Ramos (cell line): ENCODE data around the gene MRPL54.

Experiments used
- in situ Hi-C: fragments of 300-500 bp; cut with MboI; formaldehyde crosslinking; loops from one replicate; pipeline ENCODE4 v1.14.3; 2022; ENCODE audit warnings: low sequenced_read_pairs; ENCODE audit not compliant: unreplicated experiment

Gene MRPL54

DNA sequence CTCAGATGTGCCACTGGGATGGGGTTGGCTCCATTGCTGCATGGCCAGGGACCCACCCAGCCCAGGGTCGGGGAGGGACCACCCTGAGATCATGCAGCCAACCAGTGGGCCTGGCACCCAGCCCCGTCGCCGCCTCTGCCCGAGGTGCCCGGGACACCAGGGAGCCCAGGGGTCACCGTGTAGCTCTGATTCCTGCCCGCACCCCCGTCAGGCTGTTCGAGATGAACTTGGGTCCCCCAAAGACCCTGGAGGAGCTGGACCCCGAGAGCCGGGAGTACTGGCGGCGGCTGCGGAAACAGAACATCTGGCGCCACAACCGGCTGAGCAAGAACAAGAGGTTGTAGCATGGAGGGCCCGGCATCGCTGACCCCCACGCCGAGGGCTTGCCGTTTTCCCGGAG lies 4.6 kb downstream of the MRPL54 start:
- in situ Hi-C loops: no loop called here

DNA sequence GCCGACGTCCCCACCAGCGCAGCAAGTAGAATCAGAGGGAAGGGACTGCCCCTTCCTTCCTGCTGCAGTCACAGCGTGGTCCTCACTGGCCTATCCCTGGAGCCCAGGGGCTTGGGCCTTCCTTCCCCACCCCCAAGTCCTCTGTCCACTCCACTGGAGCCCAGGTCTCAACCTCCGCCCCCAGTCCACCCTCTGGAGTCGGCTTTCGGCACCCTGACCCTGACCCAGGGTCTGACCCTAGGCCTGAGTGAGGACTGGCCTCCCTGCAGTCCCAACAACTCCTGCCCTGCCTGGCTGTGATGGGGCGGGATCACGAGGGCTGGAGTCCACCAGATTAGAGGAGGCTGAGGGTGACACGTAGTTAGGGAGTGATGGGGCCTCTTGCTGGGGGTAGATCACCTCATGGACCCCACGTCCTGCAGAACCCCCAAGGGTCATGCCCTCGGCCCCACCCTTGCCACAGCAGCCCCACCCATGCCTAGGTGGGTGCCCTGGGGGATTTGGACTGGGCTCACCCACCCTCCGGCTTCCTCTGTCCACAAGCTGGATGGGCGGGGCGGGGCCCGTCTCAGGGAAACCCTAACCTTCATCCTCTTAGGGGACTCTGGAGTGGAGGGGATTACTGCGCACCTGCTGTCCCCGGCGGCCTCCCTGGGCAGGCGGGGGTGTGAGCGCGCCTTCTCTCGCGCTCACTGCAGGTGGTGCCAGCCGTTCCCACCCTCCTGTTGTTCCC lies 5.7 kb downstream of the MRPL54 start:
- in situ Hi-C loops: no loop called here

DNA sequence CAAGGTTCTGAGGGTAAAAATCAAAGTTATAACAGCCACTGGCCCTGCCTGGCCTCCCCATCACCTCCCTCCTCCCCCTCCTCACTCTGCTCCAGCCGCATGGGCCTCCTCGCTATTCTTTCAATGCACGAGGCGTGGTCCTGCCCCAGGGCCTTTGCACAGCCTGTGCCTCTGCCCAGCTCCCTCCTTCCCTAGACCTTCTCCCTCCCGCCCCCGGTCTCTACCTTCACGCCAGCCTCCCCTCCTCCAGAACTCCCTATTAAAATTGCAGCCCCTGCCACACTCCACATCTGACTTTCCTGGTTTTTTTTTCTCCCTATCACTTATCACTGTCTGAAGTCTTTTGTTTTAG lies 6.2 kb downstream of the MRPL54 start:
- in situ Hi-C loops: no loop called here

DNA sequence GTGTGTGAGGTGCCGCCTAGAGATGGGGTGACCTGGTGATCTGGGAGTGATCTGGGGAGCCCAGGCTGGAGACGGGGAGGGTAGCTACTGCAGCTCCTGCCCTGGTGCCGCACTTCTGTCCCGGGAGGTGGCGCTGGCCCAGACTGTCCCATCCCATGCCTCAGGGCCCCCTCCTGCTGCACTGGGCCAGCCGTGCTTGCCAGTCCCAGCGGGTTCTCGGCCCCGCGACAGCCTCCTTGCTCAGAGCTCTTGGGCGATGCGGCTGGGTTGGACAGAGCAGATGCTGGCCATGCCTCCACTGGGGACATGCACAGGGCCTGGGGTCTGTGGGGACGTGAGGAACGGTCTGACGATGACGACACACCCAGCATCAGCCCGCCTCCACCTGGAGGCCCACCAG lies 7.0 kb downstream of the MRPL54 start:
- in situ Hi-C loops: no loop called here

GRCh38 chr19:3770136-3770999 lies 7.9 kb downstream of the MRPL54 start:
- in situ Hi-C loops: no loop called here

GRCh38 chr19:3771000-3771905 lies 8.8 kb downstream of the MRPL54 start:
- in situ Hi-C loops: no loop called here

- in situ Hi-C loops: no loop called here
Measured at GRCh38 chr19:3771906-3772455, 9.5 kb downstream of the MRPL54 start, which contains the start of gene RAX2. Gene RAX2 (minus strand): TSS chr19:3772228. CDS start chr19:3771742, 486 bp downstream.

DNA sequence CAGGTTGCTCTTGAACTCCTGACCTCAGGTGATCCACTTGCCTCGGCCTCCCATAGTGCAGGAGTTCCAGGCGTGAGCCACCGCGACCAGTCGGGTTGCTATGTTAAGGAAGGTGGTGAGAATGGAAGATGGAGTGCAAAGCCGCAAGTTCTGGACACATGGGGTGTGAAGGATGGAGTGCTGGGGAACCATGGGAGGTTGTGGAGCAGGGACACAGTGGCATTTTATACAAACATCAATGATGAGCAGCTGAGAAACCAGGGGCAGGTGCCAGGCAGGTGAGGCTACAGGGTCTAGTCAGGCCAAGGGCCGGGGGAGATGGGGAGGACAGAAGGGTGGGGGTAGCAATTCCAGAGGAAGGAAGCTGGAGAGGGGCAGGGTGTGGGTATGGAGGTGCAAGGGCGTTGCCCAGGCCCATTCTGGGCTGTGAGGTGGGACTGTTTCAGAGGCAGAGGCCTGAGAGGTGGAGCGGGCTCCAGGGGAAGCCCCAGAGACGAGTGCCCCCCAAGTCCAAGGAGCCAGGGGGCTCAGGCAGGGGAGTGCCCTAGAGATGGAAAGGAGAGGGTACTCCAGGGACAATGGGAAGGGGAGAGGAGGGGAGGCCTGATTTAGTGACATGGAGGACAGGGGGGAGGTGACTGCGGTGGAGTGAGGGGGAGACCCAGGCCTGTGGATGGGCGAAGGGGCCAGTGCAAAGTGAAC lies 11.5 kb downstream of the MRPL54 start:
- in situ Hi-C loops: no loop called here

GRCh38 chr19:3774621-3775373 lies 12.3 kb downstream of the MRPL54 start:
- in situ Hi-C loops: no loop called here

GRCh38 chr19:3775374-3775711 lies 12.9 kb downstream of the MRPL54 start:
- in situ Hi-C loops: no loop called here

- in situ Hi-C loops: no loop called here
Measured at GRCh38 chr19:3775831-3776230, 13.3 kb downstream of the MRPL54 start.

DNA sequence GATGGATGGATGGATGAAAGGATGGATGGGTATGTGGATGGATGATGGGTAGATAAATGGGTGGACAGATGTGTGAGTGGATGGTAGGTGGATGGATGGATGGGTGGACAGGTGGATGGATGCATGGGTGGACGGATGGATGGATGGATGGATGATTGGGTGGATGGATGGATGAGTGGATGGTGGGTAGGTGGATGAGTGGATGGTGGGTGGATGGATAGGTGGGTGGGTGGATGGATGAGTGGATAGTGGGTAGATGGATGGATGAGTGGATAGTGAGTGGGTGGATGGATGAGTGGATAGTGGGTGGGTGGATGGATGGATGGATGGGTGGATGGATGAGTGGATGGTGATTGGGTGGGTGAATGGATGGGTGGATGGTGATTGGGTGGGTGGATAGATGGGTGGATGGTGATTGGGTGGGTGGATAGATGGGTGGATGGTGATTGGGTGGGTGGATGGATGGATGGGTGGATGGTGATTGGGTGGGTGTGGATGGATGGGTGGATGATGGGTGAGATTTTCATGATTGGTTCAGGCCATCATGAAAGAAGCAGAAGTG lies 14.1 kb downstream of the MRPL54 start:
- in situ Hi-C loops: no loop called here

DNA sequence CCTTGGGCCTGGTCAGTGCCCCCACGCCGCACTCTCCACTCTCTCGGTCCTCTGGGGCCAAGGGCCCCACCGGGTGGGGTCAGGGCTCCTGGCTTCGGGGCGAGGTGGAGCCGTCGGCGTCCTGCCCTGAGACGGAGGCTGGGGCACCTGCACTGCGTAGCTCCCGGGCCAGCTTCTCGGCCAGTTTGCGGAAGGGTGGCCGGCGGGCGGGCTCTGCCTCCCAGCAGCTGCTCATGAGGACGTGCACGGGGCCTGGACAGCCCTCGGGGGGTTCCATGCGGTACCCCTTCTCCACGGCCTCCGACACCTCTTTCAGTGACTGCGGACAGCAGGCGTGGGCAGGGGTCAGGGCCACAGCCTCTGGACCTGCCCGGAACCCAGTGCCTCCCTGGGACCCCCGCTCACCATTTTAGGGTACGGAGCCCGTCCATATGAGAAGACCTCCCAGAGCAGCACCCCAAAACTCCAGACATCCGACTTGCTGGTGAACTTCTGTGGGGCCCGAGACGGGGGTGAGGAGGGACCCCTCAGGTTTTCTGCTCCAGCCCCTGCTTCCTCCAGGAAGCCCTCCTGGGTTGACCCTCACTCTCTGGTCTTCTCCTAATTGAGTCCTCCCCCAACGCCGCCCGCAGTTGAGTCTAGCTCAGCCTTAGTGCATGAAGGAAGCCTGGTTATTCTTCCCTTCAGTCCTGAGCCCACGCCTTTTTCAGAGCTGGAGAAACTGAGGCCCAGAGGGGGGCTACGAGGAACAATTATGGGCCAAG lies 15.8 kb downstream of the MRPL54 start:
- in situ Hi-C loops: no loop called here

DNA sequence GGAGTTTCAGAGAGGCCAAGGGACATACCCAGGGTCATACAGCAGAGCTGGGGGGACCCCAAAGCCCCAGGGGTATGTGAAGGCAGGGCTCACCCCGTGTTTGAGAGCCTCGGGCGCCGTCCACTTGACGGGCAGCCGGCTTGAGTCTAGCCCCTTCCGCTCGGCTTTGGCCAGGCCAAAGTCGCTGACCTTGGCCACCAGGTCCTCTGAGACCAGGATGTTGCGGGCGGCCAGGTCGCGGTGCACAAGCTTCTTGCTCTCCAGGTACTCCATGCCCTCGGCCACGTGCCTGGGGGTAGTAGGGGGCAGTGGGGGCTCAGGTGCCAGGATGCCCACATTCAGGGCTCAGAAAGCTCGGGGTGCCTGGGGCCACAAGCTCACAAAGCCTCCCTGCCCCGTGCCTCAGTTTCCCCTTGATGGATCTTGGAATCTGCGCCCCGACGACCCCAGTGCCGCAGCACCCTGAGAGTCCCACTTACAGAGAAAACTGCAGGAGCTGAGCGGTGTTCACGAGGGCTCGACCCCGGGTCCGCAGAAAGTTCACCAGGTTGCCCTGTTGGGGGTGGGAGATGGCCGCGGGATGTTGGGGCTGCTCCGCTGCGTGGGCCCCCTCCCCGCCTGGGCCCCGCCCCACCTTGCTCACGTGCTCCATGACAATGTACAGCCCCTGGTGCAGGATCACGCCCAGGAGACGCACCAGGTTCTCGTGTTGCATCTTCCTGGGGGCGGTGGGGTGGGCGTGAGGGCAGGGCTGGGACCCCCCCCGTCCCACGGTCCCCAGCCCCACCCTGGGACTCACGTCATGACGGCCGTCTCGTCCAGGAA lies 16.6 kb downstream of the MRPL54 start:
- in situ Hi-C loops: no loop called here

DNA sequence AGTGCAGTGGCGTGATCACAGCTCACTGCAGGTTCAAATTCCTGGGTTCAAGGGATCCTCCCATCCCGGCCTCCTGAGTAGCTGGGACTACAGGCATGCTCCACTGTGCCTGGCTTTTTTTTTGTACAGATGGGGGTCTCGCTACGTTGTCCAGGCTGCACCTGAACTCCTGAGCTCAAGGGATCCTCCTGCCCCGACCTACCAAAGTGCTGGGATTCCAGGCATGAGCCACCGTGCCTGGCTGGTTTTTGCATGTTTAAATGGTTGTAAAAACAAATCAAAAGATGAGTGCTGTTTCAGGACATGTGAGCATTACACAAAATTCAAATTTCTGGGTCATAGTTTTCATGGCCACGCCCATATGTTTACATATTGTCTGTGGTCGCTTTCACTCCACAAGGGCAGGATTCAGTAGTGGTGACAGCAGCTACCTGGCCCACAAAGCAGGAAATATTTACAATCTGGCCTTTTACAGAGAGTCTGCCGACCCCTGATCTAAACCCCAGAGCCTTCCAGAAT lies 18.4 kb downstream of the MRPL54 start:
- in situ Hi-C loops: no loop called here

DNA sequence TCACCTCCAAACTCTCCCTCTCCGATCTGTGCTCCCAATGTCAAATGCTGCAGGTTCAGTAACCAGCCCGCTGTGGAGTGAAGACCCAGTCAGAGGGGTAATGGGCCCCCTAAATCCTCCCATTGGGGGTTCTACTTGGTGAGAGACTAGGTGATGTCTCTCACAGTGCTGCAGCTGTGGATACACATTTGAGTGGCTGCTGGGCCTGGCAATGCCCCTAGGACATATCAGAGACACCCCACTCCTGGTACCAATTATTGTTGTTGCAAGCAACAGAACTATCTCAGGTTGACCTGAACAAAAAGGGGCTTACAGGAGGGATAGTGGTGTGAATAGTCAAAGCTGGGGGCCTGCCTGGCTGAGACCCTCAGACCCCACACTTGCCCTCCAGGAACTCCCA lies 19.1 kb downstream of the MRPL54 start:
- in situ Hi-C loops: no loop called here

DNA sequence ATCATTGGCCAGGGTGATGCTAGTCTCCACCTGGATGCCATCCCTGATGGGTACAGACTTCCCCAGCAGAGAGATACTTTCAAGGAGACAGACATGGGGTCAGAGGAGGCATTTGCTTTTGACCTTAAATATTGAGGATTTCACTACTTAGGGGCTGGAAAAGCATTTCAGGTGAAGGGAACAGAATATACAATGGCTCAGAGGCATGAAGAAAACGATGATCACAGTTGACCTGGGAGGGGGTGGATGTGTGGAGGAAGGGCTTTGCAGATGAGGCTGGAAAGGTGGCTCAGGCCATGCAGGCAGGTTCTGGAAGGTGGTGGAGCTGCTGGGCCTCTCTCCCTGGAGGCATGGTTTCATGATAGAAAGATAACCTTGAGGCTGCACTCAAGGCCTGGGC lies 19.8 kb downstream of the MRPL54 start:
- in situ Hi-C loops: no loop called here
